SK-N-MC (cell line): ENCODE measurements around the gene TBC1D22A.

Experiments used
- EZH2 ChIP-seq: fragments of 200-600 bp; sonication (generic); IDR thresholded peaks from one replicate; pipeline ENCODE4 v1.6.1; 2017; ENCODE audit warnings: antibody characterized with exemption
- FOXP2 ChIP-seq: optimal IDR thresholded peaks from 2 replicates; pipeline ENCODE3; 2011; ENCODE audit warnings: mild to moderate bottlenecking, moderate library complexity; ENCODE audit not compliant: insufficient read depth; ENCODE audit errors: extremely low read length, control extremely low read depth
- POLR2AphosphoS5 ChIP-seq: IDR thresholded peaks from 2 replicates; pipeline ENCODE4 v1.6.1; 2012; ENCODE audit warnings: mild to moderate bottlenecking, low read depth, low read length, borderline replicate concordance

GRCh38 chr22:46971764-46972125, 209.3 kb downstream of the TBC1D22A start:
- TF ChIP-seq EZH2 (no peak), FOXP2 (no peak), POLR2AphosphoS5 (no peak)
